M059J (cell line): ENCODE measurements around the gene ETV6. TPM values are rescaled to one million over a fixed set of nuclear protein-coding genes. Genes with fewer than 3 reads are reported as not detected.

Experiments
- DNase-seq: peaks from one replicate; pipeline ENCODE4 v3.0.0-alpha.2; 2012; ENCODE audit warnings: low read depth
- total RNA-seq: library from RNA; depleted of rRNA; stranded (reverse); fragments of >200 nt; shearing (Covaris generic); gene quantifications from 2 replicates; pipeline ENCODE4 v1.2.3, GENCODE V29; 2014

ETV6 gene
- total RNA-seq, 1 experiment from 2014 or later, result 11.5 TPM

- peak; percentile 54 for DNase-seq
Observed at GRCh38 chr12:11716794-11717518, 67.5 kb downstream of the ETV6 start.

- no peak for DNase-seq
Observed at GRCh38 chr12:11717519-11717961, 68.1 kb downstream of the ETV6 start.

- DNase-seq, result no peak
Observed at GRCh38 chr12:11718105-11718504, 68.6 kb downstream of the ETV6 start.

GRCh38 chr12:11718768-11719253 is 69.3 kb downstream of the ETV6 start:
- DNase-seq, result peak; percentile 86

GRCh38 chr12:11719678-11720099 is 70.2 kb downstream of the ETV6 start:
- peak; percentile 97 for DNase-seq

- no peak for DNase-seq
Observed at GRCh38 chr12:11722071-11722470, 72.6 kb downstream of the ETV6 start.

GRCh38 chr12:11722578-11723138 is 73.2 kb downstream of the ETV6 start:
- DNase-seq, result no peak

GRCh38 chr12:11723993-11724392 is 74.5 kb downstream of the ETV6 start:
- peak; percentile 18 for DNase-seq

GRCh38 chr12:11724888-11725311 is 75.4 kb downstream of the ETV6 start:
- DNase-seq, result no peak

- DNase-seq, result no peak
Observed at GRCh38 chr12:11725686-11726085, 76.2 kb downstream of the ETV6 start.

GRCh38 chr12:11726659-11727058 is 77.2 kb downstream of the ETV6 start:
- no peak for DNase-seq

GRCh38 chr12:11727133-11727664 is 77.7 kb downstream of the ETV6 start:
- no peak for DNase-seq

GRCh38 chr12:11728154-11728755 is 78.8 kb downstream of the ETV6 start:
- no peak for DNase-seq

- DNase-seq, result no peak
Observed at GRCh38 chr12:11729008-11729407, 79.5 kb downstream of the ETV6 start.

GRCh38 chr12:11729439-11730150 is 80.1 kb downstream of the ETV6 start:
- DNase-seq, result peak; percentile 28

- DNase-seq, result no peak
Observed at GRCh38 chr12:11730299-11731041, 81.0 kb downstream of the ETV6 start.

- no peak for DNase-seq
Observed at GRCh38 chr12:11731042-11731357, 81.5 kb downstream of the ETV6 start.

GRCh38 chr12:11731455-11731854 is 82.0 kb downstream of the ETV6 start:
- peak; percentile 70 for DNase-seq

GRCh38 chr12:11732023-11732422 is 82.5 kb downstream of the ETV6 start:
- DNase-seq, result no peak

- no peak for DNase-seq
Observed at GRCh38 chr12:11732715-11733114, 83.2 kb downstream of the ETV6 start.

GRCh38 chr12:11734580-11735180 is 85.2 kb downstream of the ETV6 start:
- DNase-seq, result no peak
